Pancreas (tissue), 8 donors: ENCODE data around the gene CAMSAP3. TPM values are rescaled to one million over a fixed set of nuclear protein-coding genes. Genes with fewer than 3 reads are reported as not detected.

Experiments used
- microRNA-seq, 2 donors: library from miRNA; unstranded; fragments of <30 nt; microRNA quantifications; one replicate each; pipeline versions ENCODE4 to v1.1.0, GENCODE V29; 2019 to 2020
- polyA plus RNA-seq, 2 donors: library from polyadenylated mRNA; stranded (reverse); fragments of 200-250 nt; gene quantifications; one replicate each; pipeline ENCODE4 v1.2.3, GENCODE V29; 2013
- total RNA-seq, 6 donors: library from RNA; stranded (reverse); fragmentation: NEBNext Ultra II Directional in 4 of 6; extraction: Animal tissue kit (Norgen Biotek cat#: 25700) in 4 of 6; gene quantifications; one replicate each; pipeline versions ENCODE4 v1.2.1 to v1.2.4, GENCODE V29; 2021 to 2023
- donor health status: healthy with polysubstance abuse.
- donor health status: DM: no; HTN: no; CAD: no; lungs with moderate emphysema.
- donor health status: DM: no; HTN: no; CAD: no.
- donor health status: Bipolar disorder and iron deficiency.
- donor health status: DM: yes; HTN: yes; CAD: no.
- donor health status: DM: no; HTN: no; CAD: no.
- donor health status: DM: no; HTN: no; CAD: no.
- donor health status: DM: yes; HTN: yes; CAD: no.

Gene CAMSAP3
- total and polyA plus RNA-seq, 8 donors = 12.1 to 64.5 (median 23.5) TPM

Small RNA genes lying within 50 kb of the gene (microRNA-seq; reads per million reads assigned to microRNA genes)
- gene MIR6792 = 0 reads per million in 2 donors

Other genes starting within 250 kb of the CAMSAP3 start
- gene ARHGEF18, start 246.9 kb upstream of the CAMSAP3 start, total RNA-seq = 10 to 100 TPM; 17.7 to 45.4 (median 22.4) TPM
- gene ARHGEF18, start 246.9 kb upstream of the CAMSAP3 start, polyA plus RNA-seq = 10 to 100 TPM; 17.1 to 26.6 TPM
- gene PEX11G, start 106.8 kb upstream of the CAMSAP3 start, total RNA-seq = 1 to 10 TPM; 1.5 to 3.2 (median 2.2) TPM
- 1 to 10 TPM; 5.9 to 6.8 TPM for gene PEX11G, start 106.8 kb upstream of the CAMSAP3 start, polyA plus RNA-seq
- 10 to 100 TPM; 22.6 to 33.9 (median 23.3) TPM for gene ZNF358, start 79.8 kb upstream of the CAMSAP3 start, total RNA-seq
- gene ZNF358, start 79.8 kb upstream of the CAMSAP3 start, polyA plus RNA-seq = 10 to 100 TPM; 35.5 to 68.8 TPM
- 10 to 100 TPM in 2 of 6 donors, 1 to 10 TPM in 4; 6.9 to 16.8 (median 9.3) TPM for gene MCOLN1, start 73.2 kb upstream of the CAMSAP3 start, total RNA-seq
- gene MCOLN1, start 73.2 kb upstream of the CAMSAP3 start, polyA plus RNA-seq = 10 to 100 TPM; 33.5 to 35.4 TPM
- 10 to 100 TPM; 25.4 to 65.2 (median 32.8) TPM for gene PNPLA6, start 60.1 kb upstream of the CAMSAP3 start, total RNA-seq
- 10 to 100 TPM; 53.7 to 86.2 TPM for gene PNPLA6, start 60.1 kb upstream of the CAMSAP3 start, polyA plus RNA-seq
- gene XAB2, start 33.7 kb downstream of the CAMSAP3 start, total RNA-seq = 10 to 100 TPM; 16.8 to 27.9 (median 22.5) TPM
- gene XAB2, start 33.7 kb downstream of the CAMSAP3 start, polyA plus RNA-seq = 10 to 100 TPM; 63.7 to 71.5 TPM
- 10 to 100 TPM; 31.6 to 56.6 (median 47.3) TPM for gene PET100, start 33.9 kb downstream of the CAMSAP3 start, total RNA-seq
- gene PET100, start 33.9 kb downstream of the CAMSAP3 start, polyA plus RNA-seq = 10 to 100 TPM; 91.0 to 95.6 TPM
- 1 to 10 TPM; 1.1 to 3.7 (median 1.8) TPM for gene PCP2, start 37.9 kb downstream of the CAMSAP3 start, total RNA-seq
- gene PCP2, start 37.9 kb downstream of the CAMSAP3 start, polyA plus RNA-seq = 10 to 100 TPM in 1 of 2 donors, 1 to 10 TPM in 1; 8.8 to 35.6 TPM
- 100 to 1,000 TPM in 1 of 6 donors, 10 to 100 TPM in 5; 45.6 to 104 (median 73.4) TPM for gene STXBP2, start 41.2 kb downstream of the CAMSAP3 start, total RNA-seq
- gene STXBP2, start 41.2 kb downstream of the CAMSAP3 start, polyA plus RNA-seq = 100 to 1,000 TPM; 143 to 216 TPM
- gene RETN, start 73.2 kb downstream of the CAMSAP3 start, total RNA-seq = not detected
- gene RETN, start 73.2 kb downstream of the CAMSAP3 start, polyA plus RNA-seq = 1 to 10 TPM; 2.2 to 5.9 TPM
- 1 to 10 TPM in 1 of 6 donors, under 1 TPM in 3, not detected in 2; 0.16 to 1.5 (median 0.67) TPM for gene MCEMP1, start 81.2 kb downstream of the CAMSAP3 start, total RNA-seq
- under 1 TPM; 0.19 to 0.28 TPM for gene MCEMP1, start 81.2 kb downstream of the CAMSAP3 start, polyA plus RNA-seq
- gene TRAPPC5, start 85.0 kb downstream of the CAMSAP3 start, total RNA-seq = 10 to 100 TPM; 26.7 to 49.8 (median 38.3) TPM
- 10 to 100 TPM; 53.0 to 89.9 TPM for gene TRAPPC5, start 85.0 kb downstream of the CAMSAP3 start, polyA plus RNA-seq
- under 1 TPM in 2 of 6 donors, not detected in 4; 0.19 to 0.51 TPM for gene FCER2, start 106.3 kb downstream of the CAMSAP3 start, total RNA-seq
- under 1 TPM in 1 of 2 donors, not detected in 1; 0.08 TPM for gene FCER2, start 106.3 kb downstream of the CAMSAP3 start, polyA plus RNA-seq
- gene CLEC4G, start 136.2 kb downstream of the CAMSAP3 start, total RNA-seq = 1 to 10 TPM in 1 of 6 donors, under 1 TPM in 2, not detected in 3; 0.16 to 1.1 (median 0.90) TPM
- gene CLEC4G, start 136.2 kb downstream of the CAMSAP3 start, polyA plus RNA-seq = under 1 TPM; 0.09 to 0.68 TPM
- gene CD209, start 151.7 kb downstream of the CAMSAP3 start, total RNA-seq = 1 to 10 TPM in 3 of 6 donors, under 1 TPM in 3; 0.23 to 7.0 (median 1.5) TPM
- under 1 TPM; 0.19 to 0.49 TPM for gene CD209, start 151.7 kb downstream of the CAMSAP3 start, polyA plus RNA-seq
- gene CLEC4M, start 167.4 kb downstream of the CAMSAP3 start, total RNA-seq = not detected
- not detected for gene CLEC4M, start 167.4 kb downstream of the CAMSAP3 start, polyA plus RNA-seq
- 1 to 10 TPM; 3.0 to 5.2 (median 4.6) TPM for gene EVI5L, start 234.4 kb downstream of the CAMSAP3 start, total RNA-seq
- 1 to 10 TPM; 7.6 to 9.1 TPM for gene EVI5L, start 234.4 kb downstream of the CAMSAP3 start, polyA plus RNA-seq